HG03439 (cell line): ENCODE data around the gene RDH12.

ENCODE experiments used
- ATAC-seq: cut with Tn5 transposase; IDR thresholded peaks from one replicate; pipeline ENCODE4 v1.9.1; 2021; ENCODE audit warnings: mild to moderate bottlenecking, moderate library complexity; ENCODE audit not compliant: unreplicated experiment

The RDH12 gene

GRCh38 chr14:67746927-67747326, 45.2 kb downstream of the RDH12 start:
- ATAC-seq = no peak

GRCh38 chr14:67748312-67748711, 46.6 kb downstream of the RDH12 start:
- no peak for ATAC-seq

GRCh38 chr14:67749341-67750084, 47.8 kb downstream of the RDH12 start:
- no peak for ATAC-seq

- no peak for ATAC-seq
Observed at GRCh38 chr14:67756496-67756895, 54.8 kb downstream of the RDH12 start.

GRCh38 chr14:67757175-67757574, 55.5 kb downstream of the RDH12 start:
- no peak for ATAC-seq

GRCh38 chr14:67759916-67760315, 58.2 kb downstream of the RDH12 start:
- no peak for ATAC-seq

- no peak for ATAC-seq
Observed at GRCh38 chr14:67762051-67762450, 60.4 kb downstream of the RDH12 start.

GRCh38 chr14:67763158-67763822, 61.6 kb downstream of the RDH12 start:
- ATAC-seq = no peak

- ATAC-seq = no peak
Observed at GRCh38 chr14:67764496-67764895, 62.8 kb downstream of the RDH12 start.

GRCh38 chr14:67765192-67765834, 63.6 kb downstream of the RDH12 start:
- ATAC-seq = no peak

- ATAC-seq = no peak
Observed at GRCh38 chr14:67766035-67766680, 64.5 kb downstream of the RDH12 start.

- ATAC-seq = no peak
Observed at GRCh38 chr14:67768219-67768618, 66.5 kb downstream of the RDH12 start.

GRCh38 chr14:67773844-67774377, 72.2 kb downstream of the RDH12 start:
- ATAC-seq = no peak

GRCh38 chr14:67776653-67777322, 75.1 kb downstream of the RDH12 start:
- ATAC-seq = no peak

- ATAC-seq = no peak
Observed at GRCh38 chr14:67778792-67779191, 77.1 kb downstream of the RDH12 start.

GRCh38 chr14:67782090-67782489, 80.4 kb downstream of the RDH12 start:
- ATAC-seq = no peak
